ENCODE data around the gene WARS2. TPM values are rescaled to one million over a fixed set of nuclear protein-coding genes. Genes with fewer than 3 reads are reported as not detected.

The WARS2 gene
- total and polyA plus RNA-seq, 7 donors: 3.4 to 10.8 (median 7.8) TPM

DNA sequence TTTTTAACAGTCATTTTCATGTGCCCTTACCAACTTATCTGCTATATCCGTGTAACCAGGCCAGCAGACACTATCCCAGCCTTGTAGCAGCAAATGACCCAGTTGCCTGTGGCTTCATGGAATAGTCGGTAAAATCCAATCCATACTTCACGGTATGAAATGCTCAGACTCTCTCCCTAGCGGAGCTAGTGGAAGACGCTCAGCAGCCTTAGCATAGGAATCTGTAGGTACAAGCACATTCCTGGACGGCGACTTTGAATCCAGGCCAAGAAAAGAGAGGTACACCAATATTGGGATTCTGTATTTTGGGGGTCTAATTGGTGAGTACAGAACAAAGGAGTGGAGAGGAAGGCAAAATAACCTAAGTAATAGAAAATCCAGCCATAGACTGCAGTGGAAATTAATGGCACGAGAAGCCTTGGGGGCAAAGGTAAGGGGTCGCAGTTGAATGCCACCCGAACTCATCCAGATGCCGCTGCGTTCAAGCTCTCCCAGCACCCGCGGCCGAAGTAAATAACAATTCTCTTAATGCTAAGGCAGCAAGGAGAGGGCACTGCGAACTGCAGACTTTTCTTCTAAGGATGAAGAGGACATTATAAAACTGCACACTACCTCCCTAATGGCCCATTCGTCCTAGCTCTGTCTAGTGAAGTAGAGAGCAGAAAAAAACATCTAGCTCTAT, 134.6 kb downstream of the WARS2 start:
- WGBS, 3 donors: 65 to 75% (median 72%) methylated on average over 17 of the region's 17 CpGs
- Histone ChIP-seq H3K9me3 (no peaks in the 10 kb centered on the region), H3K27ac (no peak overlapping the region), H3K27me3 (ENCODE audit: insufficient read depth in 3 of 3, low read length in 2 of 3) (peaks cover 0 to 32% (median 10%) of the 10 kb centered on the region in 3 donors), H3K4me1 (peaks cover 5% of the 10 kb centered on the region), H3K4me3 (peak overlapping the region; percentile 58), H3K36me3 (ENCODE audit: insufficient read depth in 1 of 2, low read depth in 1 of 2) (no peaks in the 10 kb centered on the region)
- ATAC-seq (no peak), DNase-seq (no peak)
- TF ChIP-seq, protein P1, sequence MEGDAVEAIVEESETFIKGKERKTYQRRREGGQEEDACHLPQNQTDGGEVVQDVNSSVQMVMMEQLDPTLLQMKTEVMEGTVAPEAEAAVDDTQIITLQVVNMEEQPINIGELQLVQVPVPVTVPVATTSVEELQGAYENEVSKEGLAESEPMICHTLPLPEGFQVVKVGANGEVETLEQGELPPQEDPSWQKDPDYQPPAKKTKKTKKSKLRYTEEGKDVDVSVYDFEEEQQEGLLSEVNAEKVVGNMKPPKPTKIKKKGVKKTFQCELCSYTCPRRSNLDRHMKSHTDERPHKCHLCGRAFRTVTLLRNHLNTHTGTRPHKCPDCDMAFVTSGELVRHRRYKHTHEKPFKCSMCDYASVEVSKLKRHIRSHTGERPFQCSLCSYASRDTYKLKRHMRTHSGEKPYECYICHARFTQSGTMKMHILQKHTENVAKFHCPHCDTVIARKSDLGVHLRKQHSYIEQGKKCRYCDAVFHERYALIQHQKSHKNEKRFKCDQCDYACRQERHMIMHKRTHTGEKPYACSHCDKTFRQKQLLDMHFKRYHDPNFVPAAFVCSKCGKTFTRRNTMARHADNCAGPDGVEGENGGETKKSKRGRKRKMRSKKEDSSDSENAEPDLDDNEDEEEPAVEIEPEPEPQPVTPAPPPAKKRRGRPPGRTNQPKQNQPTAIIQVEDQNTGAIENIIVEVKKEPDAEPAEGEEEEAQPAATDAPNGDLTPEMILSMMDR (IDR thresholded peaks at IDR 0.05): no peak
- intact Hi-C loops (cut with DNase I): loop anchor here (5.0 to 10.0 kb wide), 4 partner anchors 704 to 854 kb away; no protein-coding TSS in a partner anchor

DNA sequence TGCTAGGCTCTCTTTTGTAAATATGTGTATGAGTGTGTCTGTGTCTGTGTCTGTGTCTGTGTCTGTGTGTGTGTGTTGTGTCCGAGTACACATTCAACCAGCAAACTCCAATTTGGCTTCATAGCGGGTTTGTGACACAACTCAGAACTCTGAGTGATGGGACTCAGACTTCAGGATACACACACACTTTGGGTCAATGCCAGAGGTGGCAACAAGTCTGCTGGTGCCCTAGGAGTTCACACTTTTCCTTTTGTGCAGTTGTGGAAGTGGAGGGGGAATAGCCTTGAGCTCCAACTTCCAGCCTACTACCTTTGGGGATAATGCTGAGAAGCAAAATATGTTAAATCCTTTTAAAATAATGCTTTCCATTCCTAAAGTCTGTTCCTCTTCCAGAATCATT, 135.7 kb downstream of the WARS2 start:
- H3K4me3 ChIP-seq: no peak overlapping the region
- intact Hi-C loops (cut with DNase I): loop anchor here (5.0 to 10.0 kb wide), 4 partner anchors 702 to 852 kb away; no protein-coding TSS in a partner anchor
- H3K27me3 ChIP-seq (ENCODE audit: insufficient read depth in 3 of 3, low read length in 2 of 3): peaks cover 0 to 40% (median 10%) of the 10 kb centered on the region in 3 donors
- H3K9me3 ChIP-seq: no peaks in the 10 kb centered on the region
- WGBS, 3 donors: 77 to 81% (median 81%) methylated on average over 2 of the region's 2 CpGs
- H3K27ac ChIP-seq: no peak overlapping the region
- TF ChIP-seq, protein P1 (IDR thresholded peaks at IDR 0.05): no peak
- H3K36me3 ChIP-seq (ENCODE audit: insufficient read depth in 1 of 2, low read depth in 1 of 2): no peaks in the 10 kb centered on the region
- DNase-seq (no peak), ATAC-seq (no peak)
- H3K4me1 ChIP-seq: peaks cover 8% of the 10 kb centered on the region

DNA sequence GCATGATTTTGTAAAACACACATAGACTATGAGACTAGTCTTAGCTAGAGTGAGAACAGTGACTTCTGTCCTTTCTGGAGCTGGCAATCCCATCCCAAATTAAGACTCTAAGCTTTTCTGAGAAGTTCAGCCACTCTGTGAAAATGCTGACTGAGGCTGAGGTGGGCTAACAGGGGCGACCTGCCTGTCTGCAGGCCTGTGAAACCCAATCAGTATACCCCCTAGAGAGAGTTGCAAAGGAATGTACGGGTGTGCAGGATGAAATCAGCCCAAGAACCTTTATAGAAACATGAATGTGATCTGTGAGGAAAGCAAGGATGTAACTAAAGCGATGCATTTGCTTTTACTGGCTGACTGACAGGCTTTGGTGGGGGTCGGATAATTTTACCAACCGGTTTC, 136.3 kb downstream of the WARS2 start:
- DNase-seq (no peak), ATAC-seq (no peak)
- no peaks in the 10 kb centered on the region for H3K36me3 ChIP-seq (ENCODE audit: insufficient read depth in 1 of 2, low read depth in 1 of 2)
- intact Hi-C loops (cut with DNase I): loop anchor here in 1 of 2 donors (10.0 kb wide), 1 partner anchor 779 kb away; no protein-coding TSS in a partner anchor
- H3K4me3 ChIP-seq: no peak overlapping the region
- no peak overlapping the region for H3K27ac ChIP-seq
- peaks cover 0 to 45% (median 10%) of the 10 kb centered on the region in 3 donors for H3K27me3 ChIP-seq (ENCODE audit: insufficient read depth in 3 of 3, low read length in 2 of 3)
- 50 to 69% (median 52%) methylated on average over 5 of the region's 5 CpGs for whole genome bisulfite sequencing, 3 donors
- peaks cover 8% of the 10 kb centered on the region for H3K4me1 ChIP-seq
- TF ChIP-seq, protein P1 (IDR thresholded peaks at IDR 0.05): no peak
- H3K9me3 ChIP-seq: no peaks in the 10 kb centered on the region

DNA sequence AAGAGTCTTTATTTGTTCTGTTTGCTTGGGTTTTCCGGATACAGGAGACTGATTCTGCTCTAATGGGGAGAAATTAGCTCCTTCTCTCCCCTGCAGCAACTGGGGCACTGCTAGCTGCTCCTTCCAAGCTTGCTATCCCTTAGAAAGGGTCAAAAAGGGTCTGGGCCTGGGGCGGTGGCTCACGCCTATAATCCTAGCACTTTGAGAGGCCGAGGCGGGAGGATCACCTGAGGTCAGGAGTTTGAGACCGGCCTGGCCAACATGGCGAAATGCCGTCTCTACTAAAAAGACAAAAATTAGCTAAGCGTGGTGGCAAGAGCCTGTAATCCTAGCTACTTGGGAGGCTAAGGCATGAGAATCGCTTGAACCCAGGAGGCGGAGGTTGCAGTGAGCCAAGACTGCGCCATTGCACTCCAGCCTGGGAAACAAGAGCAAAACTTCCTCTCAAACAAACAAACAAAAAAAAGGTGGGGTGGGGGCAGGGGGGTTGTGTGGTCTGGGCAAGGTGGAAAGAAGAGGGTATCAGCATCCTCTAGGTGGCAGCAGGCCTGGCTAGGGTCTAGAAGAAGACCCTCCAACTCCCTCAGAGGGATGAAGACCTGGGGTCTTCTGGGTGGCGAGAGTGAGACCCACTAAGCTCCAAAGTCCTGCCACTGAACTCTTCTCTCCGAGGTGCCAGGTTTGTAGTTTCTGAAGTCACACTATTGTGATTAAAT, 136.9 kb downstream of the WARS2 start:
- H3K27ac ChIP-seq: no peak overlapping the region
- TF ChIP-seq, protein P1 (IDR thresholded peaks at IDR 0.05): no peak
- H3K27me3 ChIP-seq (ENCODE audit: insufficient read depth in 3 of 3, low read length in 2 of 3): peaks cover 0 to 48% (median 10%) of the 10 kb centered on the region in 3 donors
- WGBS, 3 donors: 85 to 88% (median 88%) methylated on average over 14 of the region's 14 CpGs
- H3K9me3 ChIP-seq: no peaks in the 10 kb centered on the region
- intact Hi-C loops (cut with DNase I): loop anchor here in 1 of 2 donors (10.0 kb wide), 1 partner anchor 779 kb away; no protein-coding TSS in a partner anchor
- no peak for DNase-seq
- peaks cover 8% of the 10 kb centered on the region for H3K4me1 ChIP-seq
- no peak overlapping the region for H3K4me3 ChIP-seq
- no peaks in the 10 kb centered on the region for H3K36me3 ChIP-seq (ENCODE audit: insufficient read depth in 1 of 2, low read depth in 1 of 2)
- no peak for ATAC-seq
